HepG2 (cell line): ENCODE data around the gene LAMC1. TPM values are rescaled to one million over a fixed set of nuclear protein-coding genes. Genes with fewer than 3 reads are reported as not detected.

Source experiments
- ATF7 ChIP-seq, 2 experiments: fragments of 450-650 bp in 1 of 2; sonication (generic) in 1 of 2; formaldehyde crosslinking in 1 of 2; IDR thresholded peaks; 2 replicates each; pipeline versions ENCODE4 v1.4.0 to v1.6.1; 2016 to 2020; ENCODE audit warnings: antibody characterized with exemption in 1 of 2, mild to moderate bottlenecking in 1 of 2, missing genetic modification reagents in 1 of 2
- CENPX ChIP-seq: sonication (generic); formaldehyde crosslinking; IDR thresholded peaks from 2 replicates; pipeline ENCODE4 v1.9.0; 2021; ENCODE audit warnings: mild to moderate bottlenecking, missing genetic modification reagents, moderate library complexity
- HBP1 ChIP-seq: IDR thresholded peaks from 2 replicates; pipeline ENCODE4 v1.6.1; 2016; ENCODE audit warnings: low read depth, control low read depth
- MAFF ChIP-seq: IDR thresholded peaks from 2 replicates; pipeline ENCODE4 v1.6.1; 2011; ENCODE audit warnings: low read depth, low read length, improper control_type of control experiment
- MYPOP ChIP-seq: sonication (generic); formaldehyde crosslinking; IDR thresholded peaks from 2 replicates; pipeline ENCODE4 v1.8.1; 2023; ENCODE audit warnings: mild to moderate bottlenecking, moderate library complexity, missing genetic modification reagents
- RFX5 ChIP-seq: IDR thresholded peaks from 2 replicates; pipeline ENCODE4 v1.6.1; 2011; ENCODE audit warnings: low read depth, low read length, improper control_type of control experiment
- SMAD3 ChIP-seq: sonication (generic); formaldehyde crosslinking; IDR thresholded peaks from 2 replicates; pipeline ENCODE4 v1.4.0; 2020; ENCODE audit warnings: missing genetic modification reagents
- SNAPC4 ChIP-seq: sonication (generic); formaldehyde crosslinking; IDR thresholded peaks from 2 replicates; pipeline ENCODE4 v1.4.0; 2020; ENCODE audit warnings: mild to moderate bottlenecking, missing genetic modification reagents
- TCF12 ChIP-seq, 2 experiments: fragments of 450-650 bp in 1 of 2; sonication (generic) in 1 of 2; formaldehyde crosslinking in 1 of 2; IDR thresholded peaks; 2 replicates each; pipeline versions ENCODE4 v1.6.1 to v1.8.0; 2017 to 2022; ENCODE audit warnings: antibody characterized with exemption in 1 of 2, mild to moderate bottlenecking in 1 of 2, missing genetic modification reagents in 1 of 2, moderate library complexity in 1 of 2
- ZBTB21 ChIP-seq: sonication (generic); formaldehyde crosslinking; IDR thresholded peaks from 2 replicates; pipeline ENCODE4 v1.4.0; 2020; ENCODE audit warnings: missing genetic modification reagents
- ZBTB33 ChIP-seq: sonication (generic); formaldehyde crosslinking; IDR thresholded peaks from 2 replicates; pipeline ENCODE4 v1.4.0; 2020; ENCODE audit warnings: missing genetic modification reagents
- ZNF276 ChIP-seq: sonication (generic); formaldehyde crosslinking; IDR thresholded peaks from 2 replicates; pipeline ENCODE4 v1.4.0; 2020; ENCODE audit warnings: mild to moderate bottlenecking, low read depth, missing genetic modification reagents
- ZNF496 ChIP-seq: sonication (generic); formaldehyde crosslinking; IDR thresholded peaks from 2 replicates; pipeline ENCODE4 v1.8.1; 2023; ENCODE audit warnings: mild to moderate bottlenecking, moderate library complexity, missing genetic modification reagents; ENCODE audit not compliant: insufficient replicate concordance
- polyA plus RNA-seq, 8 experiments: library from polyadenylated mRNA; depleted of rRNA in 3 of 8; stranded (reverse) in 7 of 8; unstranded in 1 of 8; fragments of >200 nt; fragmentation: Illumina TruSeq in 4 of 8; extraction: Trizol in 4 of 8; gene quantifications; 2 replicates each; pipeline versions ENCODE4 v1.2.1 to v1.2.3, GENCODE V29; 2011 to 2016; ENCODE audit warnings: low read depth in 4 of 8, missing spikeins in 1 of 8, mixed read lengths in 1 of 8; ENCODE audit not compliant: insufficient read depth in 1 of 8
- total RNA-seq, 5 experiments: library from RNA; depleted of rRNA; stranded (reverse); fragments of >200 nt; fragmentation: Illumina TruSeq; extraction: Trizol; gene quantifications; 2 replicates each; pipeline ENCODE4 v1.2.3, GENCODE V29; 2016; ENCODE audit warnings: low read depth in 1 of 5

LAMC1 gene
- total and polyA plus RNA-seq, 2 of the 13 experiments (the other 11 are each of a cell fraction or from before 2014, with no cell fraction given), result 58.5 to 137 TPM

GRCh38 chr1:183023601-183024316, 539 bp downstream of the LAMC1 start (continued):
- TF ChIP-seq CENPX (CRISPR knock-in tag), result no peak
- peak; percentile 72; the same call in 1 of the 2 replicates for TF ChIP-seq ZNF276 (CRISPR knock-in tag)
- no peak for TF ChIP-seq ZNF496 (CRISPR knock-in tag)
- no peak for TF ChIP-seq RFX5
- TF ChIP-seq SMAD3 (CRISPR knock-in tag), result 0 out of 2 replicates have a peak, but pooled peaks have one; percentile 37
- no peak for TF ChIP-seq HBP1 (CRISPR knock-in tag)
- no peak for TF ChIP-seq MAFF
- peak; percentile 61; the same call in 1 of the 2 replicates for TF ChIP-seq MYPOP (CRISPR knock-in tag)
- TF ChIP-seq TCF12 (IDR thresholded peaks at IDR 0.05), result no peak
- TF ChIP-seq TCF12 (CRISPR knock-in tag; IDR thresholded peaks at IDR 0.05), result 0 out of 2 replicates have a peak, but pooled peaks have one; percentile 42
- no peak for TF ChIP-seq ZBTB21 (CRISPR knock-in tag)
- peak; percentile 31; the same call in 1 of the 2 replicates for TF ChIP-seq ZBTB33 (CRISPR knock-in tag)
- TF ChIP-seq SNAPC4 (CRISPR knock-in tag), result no peak
- TF ChIP-seq ATF7 (IDR thresholded peaks at IDR 0.05), result no peak
- TF ChIP-seq ATF7 (CRISPR knock-in tag; IDR thresholded peaks at IDR 0.05), result 0 out of 2 replicates have a peak, but pooled peaks have one; percentile 25
